Stomach (tissue), 4 donors: ENCODE measurements around the gene RBFOX2.

Experiments used
- CTCF ChIP-seq, 7 experiments: fragments of 450-650 bp in 4 of 7; fragments of 200-600 bp in 3 of 7; sonication (generic) in 3 of 7; IDR thresholded peaks; one replicate each; pipeline ENCODE4 v1.5.1; 2016 to 2019; ENCODE audit warnings: antibody characterized with exemption in 7 of 7, control low read depth in 2 of 7, mild to moderate bottlenecking in 1 of 7
- EP300 ChIP-seq: sonication (generic); formaldehyde crosslinking; IDR thresholded peaks from one replicate; pipeline ENCODE4 v1.6.1; 2017; ENCODE audit warnings: antibody characterized with exemption
- POLR2A ChIP-seq, 4 donors: fragments of 450-650 bp; IDR thresholded peaks; one replicate each; pipeline ENCODE4 v1.6.1; 2016; ENCODE audit warnings: antibody characterized with exemption in 4 of 4, control low read depth in 2 of 4, mild to moderate bottlenecking in 1 of 4, moderate library complexity in 1 of 4
- POLR2AphosphoS5 ChIP-seq, 3 donors: sonication (generic); formaldehyde crosslinking; IDR thresholded peaks; one replicate each; pipeline ENCODE4 v1.6.1; 2016; ENCODE audit warnings: antibody characterized with exemption in 3 of 3

- TF ChIP-seq CTCF (IDR thresholded peaks at IDR 0.05), result no peak
- no peak for TF ChIP-seq POLR2A (IDR thresholded peaks at IDR 0.05)
- TF ChIP-seq EP300, result no peak
- no peak for TF ChIP-seq POLR2AphosphoS5 (IDR thresholded peaks at IDR 0.05)
Measured at GRCh38 chr22:35782504-35782903, 246.1 kb downstream of the RBFOX2 start.
